Measurements from ENCODE around the gene THY1.

THY1 gene

GRCh38 chr11:119453881-119454280 is 30.9 kb upstream of the THY1 start:
- no peak for TF ChIP-seq CTCF (IDR thresholded peaks at IDR 0.05; ENCODE audit: insufficient read depth, low read length, poor library complexity, severe bottlenecking)
- Histone ChIP-seq H3K27me3 (replicated peaks; ENCODE audit: control insufficient read depth, insufficient read depth, low read length) (no peaks in the 10 kb centered on the region), H3K4me3 (replicated peaks; ENCODE audit: low read depth, low read length) (no peak overlapping the region), H3K36me3 (ENCODE audit: control insufficient read depth, insufficient read depth, low read length) (no peaks in the 10 kb centered on the region)
- no peak for DNase-seq (ENCODE audit: extremely low read depth, insufficient read length)

GRCh38 chr11:119450590-119451326 is 27.8 kb upstream of the THY1 start:
- no peak for TF ChIP-seq CTCF (IDR thresholded peaks at IDR 0.05; ENCODE audit: insufficient read depth, low read length, poor library complexity, severe bottlenecking)

GRCh38 chr11:119449498-119449897 is 26.5 kb upstream of the THY1 start:
- Histone ChIP-seq H3K27me3 (replicated peaks; ENCODE audit: control insufficient read depth, insufficient read depth, low read length) (no peaks in the 10 kb centered on the region; the same call in 1 of the 2 replicates), H3K36me3 (ENCODE audit: control insufficient read depth, insufficient read depth, low read length) (no peaks in the 10 kb centered on the region), H3K4me3 (replicated peaks; ENCODE audit: low read depth, low read length) (no peak overlapping the region)
- no peak for TF ChIP-seq CTCF (IDR thresholded peaks at IDR 0.05; ENCODE audit: insufficient read depth, low read length, poor library complexity, severe bottlenecking)
- no peak for DNase-seq (ENCODE audit: extremely low read depth, insufficient read length)

More at GRCh38 chr11:119450590-119451326, 27.8 kb upstream of the THY1 start:
- no peaks in the 10 kb centered on the region for H3K36me3 ChIP-seq (ENCODE audit: control insufficient read depth, insufficient read depth, low read length)
- H3K27me3 ChIP-seq (replicated peaks; ENCODE audit: control insufficient read depth, insufficient read depth, low read length): no peaks in the 10 kb centered on the region; the same call in 1 of the 2 replicates
- H3K4me3 ChIP-seq (replicated peaks; ENCODE audit: low read depth, low read length): no peak overlapping the region
- DNase-seq (ENCODE audit: extremely low read depth, insufficient read length): no peak

- H3K27me3 ChIP-seq (replicated peaks; ENCODE audit: control insufficient read depth, insufficient read depth, low read length): no peaks in the 10 kb centered on the region; the same call in 1 of the 2 replicates
- no peak overlapping the region for H3K4me3 ChIP-seq (replicated peaks; ENCODE audit: low read depth, low read length)
- no peaks in the 10 kb centered on the region for H3K36me3 ChIP-seq (ENCODE audit: control insufficient read depth, insufficient read depth, low read length)
- DNase-seq (ENCODE audit: extremely low read depth, insufficient read length): no peak
- TF ChIP-seq CTCF (IDR thresholded peaks at IDR 0.05; ENCODE audit: insufficient read depth, low read length, poor library complexity, severe bottlenecking): no peak
Observed at GRCh38 chr11:119448380-119448779, 25.4 kb upstream of the THY1 start.

GRCh38 chr11:119447664-119448242 is 24.8 kb upstream of the THY1 start:
- H3K4me3 ChIP-seq (replicated peaks; ENCODE audit: low read depth, low read length): no peak overlapping the region
- no peak for TF ChIP-seq CTCF (IDR thresholded peaks at IDR 0.05; ENCODE audit: insufficient read depth, low read length, poor library complexity, severe bottlenecking)
- no peak for DNase-seq (ENCODE audit: extremely low read depth, insufficient read length)
- no peaks in the 10 kb centered on the region for H3K36me3 ChIP-seq (ENCODE audit: control insufficient read depth, insufficient read depth, low read length)
- H3K27me3 ChIP-seq (replicated peaks; ENCODE audit: control insufficient read depth, insufficient read depth, low read length): no peaks in the 10 kb centered on the region; the same call in 1 of the 2 replicates

Measured in GM06990 (cell line).